Activated CD4-positive, CD25-positive, alpha-beta regulatory T cell treated with anti-CD3 and anti-CD28 coated beads, Interleukin-2, amount 50 U/mL, for 16 hours (primary cell): ENCODE measurements around the gene GAGE10.

ENCODE experiments used
- DNase-seq: peaks from one replicate; pipeline ENCODE4 v3.0.0-alpha.2; 2020; ENCODE audit warnings: low read depth, low spot score

Gene GAGE10, protein sequence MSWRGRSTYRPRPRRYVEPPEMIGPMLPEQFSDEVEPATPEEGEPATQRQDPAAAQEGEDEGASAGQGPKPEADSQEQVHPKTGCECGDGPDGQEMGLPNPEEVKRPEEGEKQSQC

DNA sequence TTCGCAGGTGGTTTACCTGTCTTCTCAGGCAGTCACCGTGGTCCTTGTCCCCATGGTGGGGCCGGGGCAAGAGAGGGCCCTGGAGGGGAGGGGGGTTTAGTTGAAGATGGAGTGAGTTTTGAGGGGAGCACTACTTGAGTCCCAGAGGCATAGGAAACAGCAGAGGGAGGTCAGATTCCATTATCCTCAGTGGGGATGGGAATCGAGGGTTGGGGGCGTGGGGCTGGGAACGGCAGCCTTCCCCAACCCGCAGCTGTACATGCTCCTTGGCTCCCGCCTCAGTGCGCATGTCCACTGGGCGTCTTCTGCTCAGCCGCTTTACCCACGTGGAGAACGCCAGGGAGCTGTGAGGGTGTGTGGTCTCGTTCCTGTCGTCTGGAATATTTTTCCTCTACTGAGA is at the start of gene GAGE10:
Gene GAGE10 (plus strand): TSS at position 301 of the 400 bp plus-strand sequence. CDS start 1,214 bp downstream, outside the sequence.
- no peak for DNase-seq

- DNase-seq: no peak
Observed at GRCh38 chrX:49254639-49255038, 48.8 kb upstream of the GAGE10 start.

GRCh38 chrX:49256268-49256995 is 47.0 kb upstream of the GAGE10 start:
- no peak for DNase-seq

DNA sequence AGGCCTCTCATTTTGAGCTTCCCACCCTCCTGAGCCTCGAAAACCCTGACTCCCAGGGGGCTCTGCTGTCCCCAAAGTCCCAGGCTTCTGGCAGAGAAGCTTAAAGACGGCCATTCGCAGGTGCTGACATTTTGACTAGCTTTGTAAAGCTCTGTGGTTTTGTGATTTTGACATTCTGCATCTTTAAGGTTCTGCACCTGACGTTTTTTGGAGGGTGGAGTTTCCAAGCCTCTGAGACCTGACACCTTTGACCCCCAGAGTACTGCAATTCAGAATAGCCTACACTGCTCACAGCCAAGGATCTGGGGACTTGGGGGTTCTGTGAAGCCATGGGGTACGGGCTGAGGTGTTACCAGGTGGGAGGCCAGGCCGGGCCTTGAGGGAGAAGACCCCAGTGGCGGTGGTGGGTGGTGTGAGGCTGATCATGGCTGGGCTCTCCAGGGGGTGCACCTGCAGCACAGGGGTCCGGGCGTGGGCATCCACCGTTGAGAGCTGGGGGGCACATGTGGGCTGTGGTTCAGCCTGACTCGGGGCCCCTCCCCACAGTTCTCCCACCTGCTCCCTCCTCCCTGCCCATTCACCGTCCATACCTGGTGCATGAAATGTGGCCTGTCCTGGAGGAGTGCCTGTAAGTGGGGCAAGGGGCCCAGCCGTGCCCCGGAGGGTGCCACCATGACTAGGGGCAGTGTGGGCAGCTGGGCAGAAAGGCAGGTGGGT is 46.2 kb upstream of the GAGE10 start:
- DNase-seq: no peak

GRCh38 chrX:49257846-49258748 is 45.3 kb upstream of the GAGE10 start:
- DNase-seq: no peak

- DNase-seq: no peak
Observed at GRCh38 chrX:49258749-49259124, 44.7 kb upstream of the GAGE10 start.

- DNase-seq: no peak
Observed at GRCh38 chrX:49260221-49260985, 43.0 kb upstream of the GAGE10 start.

- DNase-seq: no peak
Observed at GRCh38 chrX:49262603-49263002, 40.8 kb upstream of the GAGE10 start.

GRCh38 chrX:49263631-49264030 is 39.8 kb upstream of the GAGE10 start:
- no peak for DNase-seq

DNA sequence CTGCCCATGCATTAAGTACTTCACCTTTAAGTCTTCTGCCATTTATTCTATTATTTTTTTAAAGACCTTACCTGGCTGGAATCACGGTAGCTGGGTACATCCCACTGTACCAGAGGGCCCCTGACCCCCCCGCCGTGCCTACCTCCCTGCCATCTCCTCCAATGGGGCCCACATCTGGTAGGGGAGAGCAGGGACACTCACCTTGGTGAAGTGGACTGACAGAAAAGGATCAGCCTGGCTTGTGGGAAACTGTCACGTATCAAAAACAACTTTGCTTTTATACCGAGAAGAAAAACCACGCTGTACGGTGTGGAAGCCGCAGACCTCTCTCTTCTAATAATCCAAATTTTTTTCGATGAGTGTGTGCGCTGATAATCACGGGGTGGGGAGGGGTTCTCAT is 39.0 kb upstream of the GAGE10 start, which contains the start of gene FOXP3:
Gene FOXP3 (minus strand): TSS at position 251 of the 400 bp plus-strand sequence. CDS start 6,205 bp downstream, outside the sequence.
- no peak for DNase-seq

- no peak for DNase-seq
Observed at GRCh38 chrX:49266523-49267445, 36.7 kb upstream of the GAGE10 start.

GRCh38 chrX:49268702-49269009 is 34.8 kb upstream of the GAGE10 start:
- DNase-seq: no peak

DNA sequence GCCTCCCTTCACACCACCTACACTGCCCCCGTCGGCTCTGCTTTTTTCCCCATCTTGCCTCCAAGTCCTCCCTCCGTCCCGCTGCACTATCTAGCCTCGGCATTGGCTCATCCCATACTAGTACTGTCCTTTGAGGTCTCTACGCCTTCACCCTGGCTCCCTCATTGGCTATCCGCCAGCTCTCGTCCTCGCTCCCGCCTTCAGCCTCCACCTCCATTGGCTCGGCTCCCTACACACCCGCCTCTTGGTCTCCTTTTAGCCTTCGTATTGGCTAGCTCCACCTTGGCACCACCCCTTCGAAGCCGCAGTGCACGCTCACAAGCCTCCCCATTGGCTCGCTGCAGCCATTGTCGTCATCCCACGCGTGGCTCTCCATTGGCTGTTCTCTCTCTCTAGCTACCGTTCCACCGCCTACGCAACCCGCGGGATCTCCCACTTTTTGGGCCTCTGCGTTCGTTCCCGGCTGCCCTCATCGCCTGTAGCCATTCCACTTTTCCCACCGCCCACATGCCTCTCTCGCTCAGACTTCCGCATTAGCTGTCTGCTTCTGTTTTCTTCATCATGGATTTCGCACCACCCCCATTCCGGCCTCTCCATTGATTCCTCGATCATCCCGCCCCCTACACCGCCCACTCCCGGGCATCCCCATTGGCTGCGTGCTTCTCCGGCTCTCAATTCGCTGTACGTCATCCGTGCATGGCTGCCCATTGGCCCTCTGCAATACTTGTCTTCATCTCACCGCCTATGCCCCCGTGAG is 34.3 kb upstream of the GAGE10 start:
- DNase-seq: peak; percentile 87

- no peak for DNase-seq
Observed at GRCh38 chrX:49269767-49270248, 33.6 kb upstream of the GAGE10 start, which contains the start of gene PPP1R3F. PPP1R3F (plus strand) TSS chrX:49269793; CDS start chrX:49269870, 77 bp downstream.

DNA sequence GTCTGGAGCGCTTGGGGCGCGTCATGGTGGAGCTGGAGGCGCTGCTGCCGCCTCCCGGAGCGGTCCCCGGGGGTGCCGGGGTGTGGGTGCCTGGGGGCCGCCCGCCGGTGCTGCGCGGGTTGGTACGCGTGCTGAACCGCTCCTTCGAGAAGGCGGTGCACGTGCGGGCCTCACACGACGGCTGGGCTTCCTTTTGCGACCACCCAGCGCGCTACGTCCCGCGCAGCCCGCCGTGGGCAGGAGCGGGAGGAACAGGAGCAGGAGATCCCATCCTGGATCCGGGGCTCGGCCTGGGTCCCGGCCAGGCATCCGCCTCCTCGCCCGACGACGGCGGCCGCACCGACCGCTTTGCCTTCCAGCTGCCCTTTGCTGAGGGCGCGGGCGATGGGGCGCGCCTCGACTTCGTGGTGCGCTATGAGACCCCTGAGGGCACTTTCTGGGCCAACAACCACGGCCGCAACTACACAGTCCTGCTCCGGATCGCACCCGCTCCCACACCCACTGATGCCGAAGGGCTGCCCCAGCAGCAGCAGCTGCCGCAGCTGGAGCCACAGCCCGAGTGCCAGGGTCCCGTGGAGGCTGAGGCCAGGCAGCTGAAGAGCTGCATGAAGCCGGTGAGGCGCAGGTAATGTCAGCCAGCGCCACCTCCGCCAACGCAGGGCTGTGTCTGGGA is 33.1 kb upstream of the GAGE10 start:
- no peak for DNase-seq

- DNase-seq: no peak
Observed at GRCh38 chrX:49271341-49271740, 32.1 kb upstream of the GAGE10 start.

GRCh38 chrX:49272421-49272820 is 31.0 kb upstream of the GAGE10 start:
- DNase-seq: no peak

DNA sequence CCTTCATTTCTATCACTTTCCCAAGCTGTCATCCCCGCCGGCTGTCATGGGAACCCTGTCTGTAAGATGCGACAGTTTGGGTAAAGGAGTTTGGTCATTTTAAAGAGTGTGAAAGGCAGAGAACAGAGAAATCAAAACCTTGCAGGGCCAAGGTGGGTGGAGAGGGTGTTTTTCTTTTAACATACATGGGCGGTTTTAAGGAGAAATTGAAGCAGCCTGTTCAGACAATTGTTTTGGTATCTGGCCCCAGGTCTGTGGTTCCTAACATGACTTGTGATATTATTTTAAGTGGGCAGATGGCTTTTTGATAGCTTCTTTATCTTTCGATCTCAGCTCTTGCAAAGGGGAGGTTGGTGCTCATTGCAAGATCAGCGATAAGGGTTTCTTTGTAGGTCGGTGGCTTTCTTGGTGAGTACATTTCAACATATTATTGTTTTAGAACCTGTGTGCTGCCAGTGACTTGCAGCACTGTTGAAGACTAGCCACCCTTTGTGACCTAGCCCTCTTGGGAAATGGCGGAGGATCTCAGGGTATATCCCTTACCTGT is 30.2 kb upstream of the GAGE10 start:
- no peak for DNase-seq
